Measurements from ENCODE around the gene OR14I1. TPM values are rescaled to one million over a fixed set of nuclear protein-coding genes. Genes with fewer than 3 reads are reported as not detected.

OR14I1 gene

Small RNA genes within 50 kb of the gene (small RNA-seq; reads per million reads assigned to genes)
- not detected for gene AHCYP8 (ENCODE audit: insufficient read depth)
